HuH-7 (cell line): ENCODE measurements around the gene GGT6.
"Not testable (repeated sequence)": the region's sequence is repeated elsewhere in the genome, so short reads cannot be mapped to it uniquely, and the experiment has no call there.

ENCODE experiments used
- DNase-seq: peaks from one replicate; pipeline ENCODE4 v3.0.0; 2011; ENCODE audit warnings: low spot score

GGT6 gene

DNA sequence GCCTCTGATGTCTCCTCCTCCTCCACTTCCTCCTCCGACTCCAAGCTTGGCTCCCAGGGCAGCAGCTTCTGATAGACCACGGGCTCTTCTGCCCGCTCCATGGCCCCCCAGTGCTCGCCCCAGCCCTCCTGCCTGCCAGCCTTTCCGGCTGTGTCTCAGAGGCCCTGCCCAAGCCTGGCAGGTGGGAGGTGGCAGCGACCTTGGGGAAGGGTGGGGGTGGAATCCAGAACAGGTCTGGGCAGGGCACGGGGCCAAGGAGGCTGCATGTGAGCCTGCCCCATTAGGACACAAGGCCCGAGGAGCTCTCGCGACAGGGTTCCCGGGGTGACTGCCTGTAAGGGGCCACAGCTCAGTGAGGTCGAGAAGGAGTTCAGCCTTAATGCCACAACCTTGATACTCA is at the start of gene GGT6:
GGT6 (minus strand) TSS at position 157 of the 400 bp plus-strand sequence; CDS start at position 101, 56 bp downstream.
- DNase-seq: no peak

DNA sequence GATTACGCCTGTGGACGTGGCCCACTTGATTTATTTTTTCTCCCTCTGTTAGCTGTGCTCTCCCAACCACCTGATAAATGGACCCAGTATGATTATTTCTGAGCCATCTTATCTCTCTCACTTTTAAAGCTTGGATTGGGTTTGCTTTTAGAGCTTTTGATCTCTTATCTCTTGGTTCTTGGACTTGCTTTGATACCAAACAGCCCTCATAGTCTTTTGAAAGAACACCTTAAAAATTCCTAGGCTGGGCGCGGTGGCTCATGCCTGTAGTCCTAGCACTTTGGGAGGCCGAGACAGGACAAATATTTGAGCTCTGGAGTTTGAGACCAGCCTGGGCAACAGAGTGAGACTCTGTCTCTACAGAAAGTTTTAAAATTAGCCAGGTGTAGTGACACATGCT is 49.8 kb upstream of the GGT6 start:
- DNase-seq: no peak

DNA sequence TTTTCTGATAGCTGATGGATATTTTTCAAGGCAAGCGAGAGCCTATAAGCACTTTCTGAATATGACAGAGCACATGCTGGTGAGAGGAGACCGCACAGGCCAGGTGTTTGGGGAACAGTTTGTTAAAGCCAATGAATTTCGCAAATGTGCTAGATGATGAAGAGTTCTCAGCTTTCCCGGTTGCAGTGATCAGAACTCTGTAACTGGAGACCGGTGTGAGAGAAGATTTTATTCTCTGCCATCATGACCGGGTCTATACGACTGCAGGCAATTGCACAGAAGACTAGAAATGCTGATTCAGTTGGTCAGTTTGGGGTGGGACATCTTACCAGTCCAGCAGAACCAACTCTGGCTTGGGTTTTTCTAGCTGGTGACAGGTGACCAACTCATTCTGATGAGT is 49.4 kb upstream of the GGT6 start:
- DNase-seq: no peak

- no peak for DNase-seq
Measured at GRCh38 chr17:4607773-4608187, 47.4 kb upstream of the GGT6 start.

- no peak for DNase-seq
Measured at GRCh38 chr17:4607261-4607741, 46.9 kb upstream of the GGT6 start.

DNA sequence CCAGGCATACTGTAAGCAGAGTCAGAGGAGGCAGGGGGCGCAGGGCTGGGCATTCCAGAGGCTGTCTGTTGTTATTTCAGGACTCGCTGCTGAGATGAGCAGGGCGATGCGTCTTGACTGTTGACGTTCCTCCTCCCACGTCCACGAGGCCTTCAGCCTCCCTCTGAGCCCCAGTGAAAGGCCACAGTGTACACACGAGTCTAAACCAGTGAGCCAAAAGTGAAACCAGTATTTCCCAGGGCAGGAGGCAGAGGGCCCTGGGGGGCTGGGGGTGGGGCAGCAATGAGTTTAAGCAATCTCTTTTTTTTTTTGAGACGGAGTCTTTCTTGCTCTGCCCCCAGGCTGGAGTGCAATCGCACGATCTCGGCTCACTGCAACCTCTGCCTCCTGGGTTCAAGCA is 45.4 kb upstream of the GGT6 start:
- no peak for DNase-seq

DNA sequence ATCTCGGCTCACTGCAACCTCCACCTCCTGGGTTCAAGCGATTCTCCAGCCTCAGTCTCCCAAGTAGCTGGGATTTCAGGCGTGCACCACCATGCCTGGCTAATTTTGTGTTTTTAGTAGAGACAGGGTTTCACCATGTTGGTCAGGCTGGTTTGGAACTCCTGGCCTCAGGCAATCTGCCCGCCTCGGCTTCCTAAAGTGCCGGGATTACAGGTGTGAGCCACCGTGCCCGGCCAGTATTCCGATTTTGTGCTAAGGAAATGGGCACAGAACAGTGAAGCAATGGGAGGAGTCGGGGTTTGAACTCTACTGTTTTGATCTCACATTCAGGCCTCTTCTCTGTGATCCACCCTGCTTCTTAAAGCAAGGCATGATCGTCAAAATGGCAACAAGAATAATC is 44.4 kb upstream of the GGT6 start:
- not testable (repeated sequence) for DNase-seq

- no peak for DNase-seq
Measured at GRCh38 chr17:4604111-4604644, 43.8 kb upstream of the GGT6 start.

DNA sequence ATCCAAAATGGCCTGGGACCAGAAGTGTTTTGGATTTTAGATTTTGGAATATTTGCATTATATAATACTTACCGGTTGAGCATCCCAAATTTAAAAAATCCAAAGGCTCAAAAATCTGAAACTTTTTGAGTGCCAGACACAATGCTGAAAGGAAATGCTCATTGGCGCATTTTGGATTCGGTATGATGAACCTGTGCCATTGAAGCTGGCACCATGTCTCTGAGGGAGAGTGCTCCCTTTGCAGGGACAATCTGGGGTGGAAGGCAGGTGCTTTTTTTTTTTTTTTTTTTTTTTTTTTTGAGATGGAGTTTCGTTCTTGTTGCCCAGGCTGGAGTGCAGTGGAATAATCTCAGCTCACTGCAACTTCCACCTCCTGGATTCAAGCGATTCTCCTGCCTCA is 41.7 kb upstream of the GGT6 start:
- no peak for DNase-seq

DNA sequence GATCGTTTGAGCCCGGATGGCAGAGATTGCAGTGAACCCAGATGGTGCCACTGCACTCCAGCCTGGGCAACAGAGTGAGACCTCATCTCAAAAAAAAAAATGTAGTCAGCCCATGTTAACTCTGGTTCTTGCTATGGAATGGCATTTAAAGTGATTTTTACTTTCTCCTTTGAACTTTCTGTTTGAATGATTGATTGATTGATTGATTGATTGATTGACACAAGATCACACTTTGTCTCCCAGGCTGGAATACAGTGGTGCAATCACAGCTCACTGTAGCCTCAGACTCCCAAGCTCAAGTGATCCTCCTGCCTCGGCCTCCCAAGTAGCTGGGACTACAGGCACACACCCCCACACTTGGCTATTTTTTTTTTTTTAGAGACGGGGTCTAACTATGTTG is 40.9 kb upstream of the GGT6 start:
- DNase-seq: no peak

DNA sequence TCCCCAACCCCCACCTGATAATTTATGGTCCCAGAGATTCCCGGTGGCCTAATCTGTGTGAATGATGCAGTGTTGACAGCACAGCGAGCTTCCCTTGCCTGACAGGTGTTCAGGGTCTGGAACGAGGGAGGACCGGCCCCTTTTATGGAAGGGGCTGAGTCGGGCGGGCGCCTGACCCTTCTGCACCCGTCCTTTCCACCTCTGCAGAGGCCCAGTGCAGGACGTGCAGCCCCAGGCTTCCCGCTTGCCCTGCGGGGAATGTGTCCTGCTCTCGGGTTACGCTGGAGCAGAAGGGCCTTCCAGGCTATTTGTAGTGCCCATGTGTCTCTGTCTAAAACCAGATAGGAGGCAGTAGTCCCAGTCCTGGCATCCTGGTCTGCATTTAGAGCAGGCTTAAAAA is 40.2 kb upstream of the GGT6 start:
- DNase-seq: no peak

GRCh38 chr17:4599505-4600281 is 39.3 kb upstream of the GGT6 start:
- no peak for DNase-seq

DNA sequence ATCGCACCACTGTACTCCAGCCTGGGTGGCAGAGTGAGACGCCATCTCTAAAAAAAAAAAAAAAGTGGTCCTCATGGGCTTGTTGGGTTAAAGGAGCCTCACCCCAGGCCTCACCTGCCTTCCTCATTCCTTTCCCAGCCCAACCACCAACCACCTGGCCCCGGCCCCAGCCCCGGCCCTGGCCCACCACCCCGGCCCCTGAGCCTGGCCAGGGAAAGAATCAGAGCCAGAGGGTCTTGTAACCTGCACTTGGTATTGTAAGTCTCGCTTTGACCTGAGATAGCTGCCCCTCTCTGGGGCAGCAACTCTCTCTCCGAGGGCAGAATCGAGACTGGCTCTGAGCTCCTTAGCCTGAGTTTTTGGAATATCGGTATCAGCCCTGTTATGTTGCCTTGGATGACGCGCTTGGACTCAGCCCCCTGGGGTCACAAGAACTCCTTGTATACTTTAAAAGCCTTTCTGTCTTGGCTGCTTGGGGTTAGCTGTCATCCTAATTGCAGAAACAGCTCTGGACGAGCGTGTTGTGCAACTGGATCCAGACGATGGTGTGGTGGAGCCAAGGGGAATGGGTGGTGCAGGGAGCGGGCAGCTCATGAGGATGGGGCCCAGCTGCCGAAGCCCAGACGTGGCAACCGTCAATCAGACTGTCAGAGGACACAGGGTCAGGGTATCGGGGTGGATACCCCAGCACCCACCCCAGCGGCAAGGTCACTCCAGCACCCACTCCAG is 38.6 kb upstream of the GGT6 start:
- DNase-seq: no peak

DNA sequence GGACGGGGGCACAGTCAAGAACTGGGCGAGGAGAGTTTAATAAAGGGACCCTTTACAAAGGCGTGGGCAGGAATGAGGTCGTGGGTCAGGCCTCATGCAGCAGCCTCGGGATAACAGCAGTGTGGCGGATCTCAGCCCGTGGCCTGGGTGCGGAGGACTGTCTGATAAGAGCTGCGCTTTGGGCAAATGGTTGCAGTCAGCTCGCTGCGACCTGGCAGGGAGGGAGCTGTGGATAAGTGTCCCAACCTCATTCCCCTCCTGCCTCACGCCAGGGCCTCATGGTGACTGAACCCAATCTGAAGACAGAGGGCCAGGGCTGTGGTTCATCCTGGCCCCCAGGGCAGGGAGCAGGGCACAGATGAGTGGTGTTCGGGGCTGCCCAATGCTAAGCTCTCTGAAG is 37.6 kb upstream of the GGT6 start:
- no peak for DNase-seq

DNA sequence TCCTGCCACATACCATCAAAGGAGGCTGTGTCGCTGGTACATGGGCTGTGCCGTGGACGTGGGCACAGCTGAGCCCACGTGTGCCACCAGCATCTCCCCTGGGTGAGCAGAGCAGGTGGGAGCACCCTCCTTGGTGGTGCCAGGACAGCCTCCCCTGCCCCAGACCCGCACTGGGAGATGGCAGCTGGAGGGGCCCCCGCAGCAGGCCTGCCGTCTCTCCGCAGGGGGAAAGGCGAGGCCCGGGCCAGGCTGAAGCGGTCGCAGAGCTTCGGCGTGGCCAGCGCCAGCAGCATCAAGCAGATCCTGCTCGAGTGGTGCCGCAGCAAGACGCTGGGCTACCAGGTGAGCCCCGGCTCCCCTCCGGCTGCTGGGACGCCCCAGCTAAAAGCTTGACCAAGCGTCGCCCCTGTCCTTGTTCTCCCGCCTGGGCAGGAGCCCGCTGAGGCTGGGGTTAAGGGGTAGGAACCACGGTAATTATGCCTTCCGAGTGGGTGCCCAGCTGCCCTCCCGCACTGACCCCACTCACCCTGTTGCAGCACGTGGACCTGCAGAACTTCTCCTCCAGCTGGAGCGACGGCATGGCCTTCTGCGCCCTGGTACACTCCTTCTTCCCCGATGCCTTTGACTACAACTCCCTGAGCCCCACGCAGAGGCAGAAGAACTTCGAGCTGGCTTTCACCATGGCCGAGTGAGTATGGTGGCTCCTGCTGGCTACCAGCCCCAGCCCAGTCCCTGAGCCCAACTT is 36.4 kb upstream of the GGT6 start:
- DNase-seq: no peak

GRCh38 chr17:4595685-4596342 is 35.4 kb upstream of the GGT6 start:
- DNase-seq: not testable (repeated sequence)

GRCh38 chr17:4594931-4595684 is 34.7 kb upstream of the GGT6 start:
- no peak for DNase-seq

- no peak for DNase-seq
Measured at GRCh38 chr17:4594406-4594805, 34.0 kb upstream of the GGT6 start.

- no peak for DNase-seq
Measured at GRCh38 chr17:4593021-4593421, 32.6 kb upstream of the GGT6 start.

- DNase-seq: no peak
Measured at GRCh38 chr17:4592240-4593005, 32.0 kb upstream of the GGT6 start.
